ENCODE results near the gene PSMD4. TPM values are rescaled to one million over a fixed set of nuclear protein-coding genes. Genes with fewer than 3 reads are reported as not detected.

The PSMD4 gene
- total and polyA plus RNA-seq, 2 experiments from 2014 or later: 107 to 161 TPM

GRCh38 chr1:151242442-151242841 is 12.1 kb upstream of the PSMD4 start:
- no peak overlapping the region for H3K4me3 ChIP-seq
- no peaks in the 10 kb centered on the region for H3K4me1 ChIP-seq (ENCODE audit: insufficient read depth)
- H2AFZ ChIP-seq: no peak overlapping the region
- no peak overlapping the region for H3K4me2 ChIP-seq
- no peak for DNase-seq (ENCODE audit: low spot score)
- H3K9me2 ChIP-seq (replicated peaks; ENCODE audit: insufficient read depth): no peaks in the 10 kb centered on the region
- H4K20me1 ChIP-seq (ENCODE audit: insufficient read depth, poor library complexity, severe bottlenecking): no peaks in the 10 kb centered on the region
- no peaks in the 10 kb centered on the region for H3K9me3 ChIP-seq (ENCODE audit: low read depth)
- no peak for TF ChIP-seq CTCF (IDR thresholded peaks at IDR 0.05; ENCODE audit: poor library complexity)
- TF ChIP-seq EZH2 (IDR thresholded peaks at IDR 0.05; ENCODE audit: borderline replicate concordance): no peak
- TF ChIP-seq EZH2phosphoT487 (IDR thresholded peaks at IDR 0.05; ENCODE audit: low read depth, severe bottlenecking, unreplicated experiment): no peak
- no peaks in the 10 kb centered on the region for H3K27me3 ChIP-seq
- H3K36me3 ChIP-seq (replicated peaks; ENCODE audit: insufficient read depth, low read depth): no peaks in the 10 kb centered on the region
- peaks cover 3% of the 10 kb centered on the region for H3K79me2 ChIP-seq
- 98% methylated on average over 2 of the region's 2 CpGs for WGBS (ENCODE audit: low lambda C conversion rate, missing lambda C conversion rate)
- no peak overlapping the region for H3K27ac ChIP-seq

- Histone ChIP-seq H3K36me3 (replicated peaks; ENCODE audit: insufficient read depth, low read depth) (no peaks in the 10 kb centered on the region), H3K27me3 (no peaks in the 10 kb centered on the region), H2AFZ (no peak overlapping the region), H3K9me2 (replicated peaks; ENCODE audit: insufficient read depth) (no peaks in the 10 kb centered on the region), H3K27ac (no peak overlapping the region), H3K9me3 (ENCODE audit: low read depth) (no peaks in the 10 kb centered on the region), H3K4me2 (no peak overlapping the region), H3K4me1 (ENCODE audit: insufficient read depth) (no peaks in the 10 kb centered on the region), H3K79me2 (no peaks in the 10 kb centered on the region), H4K20me1 (ENCODE audit: insufficient read depth, poor library complexity, severe bottlenecking) (no peaks in the 10 kb centered on the region), H3K4me3 (no peak overlapping the region)
- WGBS (ENCODE audit: low lambda C conversion rate, missing lambda C conversion rate): 87% methylated on average over 5 of the region's 5 CpGs
- TF ChIP-seq EZH2 (IDR thresholded peaks at IDR 0.05; ENCODE audit: borderline replicate concordance): no peak
- TF ChIP-seq CTCF (IDR thresholded peaks at IDR 0.05; ENCODE audit: poor library complexity): no peak
- TF ChIP-seq EZH2phosphoT487 (IDR thresholded peaks at IDR 0.05; ENCODE audit: low read depth, severe bottlenecking, unreplicated experiment): no peak
- DNase-seq (ENCODE audit: low spot score): no peak
These were observed 10.8 kb upstream of the PSMD4 start for GRCh38 chr1:151243683-151244216.

DNA sequence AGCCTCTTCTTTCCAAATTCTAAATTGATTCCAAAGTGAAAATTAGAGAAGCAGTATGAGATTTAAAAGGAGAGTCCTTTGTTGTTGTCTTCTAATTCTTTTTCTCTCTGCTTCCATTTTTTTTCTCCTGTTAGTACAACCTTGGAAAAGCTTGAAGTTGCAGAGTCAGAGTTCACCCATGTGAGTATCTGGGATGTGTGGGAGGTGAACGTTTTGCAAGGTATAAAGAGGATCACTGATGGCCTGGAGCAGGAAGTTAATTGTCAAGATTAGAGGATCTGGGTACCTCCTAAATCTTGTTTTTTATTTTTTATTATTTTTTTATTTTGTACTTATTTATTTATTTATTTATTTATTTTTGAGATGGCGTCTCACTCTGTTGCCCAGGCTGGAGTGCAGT is 7.7 kb upstream of the PSMD4 start:
- Histone ChIP-seq H3K27ac (no peak overlapping the region), H3K4me3 (no peak overlapping the region), H3K9me2 (replicated peaks; ENCODE audit: insufficient read depth) (no peaks in the 10 kb centered on the region), H3K79me2 (no peaks in the 10 kb centered on the region), H3K4me1 (ENCODE audit: insufficient read depth) (no peaks in the 10 kb centered on the region), H3K27me3 (no peaks in the 10 kb centered on the region), H3K4me2 (no peak overlapping the region), H3K36me3 (replicated peaks; ENCODE audit: insufficient read depth, low read depth) (no peaks in the 10 kb centered on the region), H3K9me3 (ENCODE audit: low read depth) (no peaks in the 10 kb centered on the region), H4K20me1 (ENCODE audit: insufficient read depth, poor library complexity, severe bottlenecking) (no peaks in the 10 kb centered on the region), H2AFZ (no peak overlapping the region)
- 92% methylated on average over 2 of the region's 2 CpGs for WGBS (ENCODE audit: low lambda C conversion rate, missing lambda C conversion rate)
- no peak for DNase-seq (ENCODE audit: low spot score)
- TF ChIP-seq EZH2phosphoT487 (IDR thresholded peaks at IDR 0.05; ENCODE audit: low read depth, severe bottlenecking, unreplicated experiment): no peak

- H3K36me3 ChIP-seq (replicated peaks; ENCODE audit: insufficient read depth, low read depth): no peaks in the 10 kb centered on the region
- H4K20me1 ChIP-seq (ENCODE audit: insufficient read depth, poor library complexity, severe bottlenecking): no peaks in the 10 kb centered on the region
- no peak overlapping the region for H3K4me3 ChIP-seq
- 73% methylated on average over 16 of the region's 16 CpGs for WGBS (ENCODE audit: low lambda C conversion rate, missing lambda C conversion rate)
- no peaks in the 10 kb centered on the region for H3K27me3 ChIP-seq
- H3K79me2 ChIP-seq: peaks cover 21% of the 10 kb centered on the region
- no peak overlapping the region for H2AFZ ChIP-seq
- no peak overlapping the region for H3K4me2 ChIP-seq
- no peaks in the 10 kb centered on the region for H3K4me1 ChIP-seq (ENCODE audit: insufficient read depth)
- peak; percentile 90 for DNase-seq (ENCODE audit: low spot score)
- TF ChIP-seq EZH2 (IDR thresholded peaks at IDR 0.05; ENCODE audit: borderline replicate concordance): no peak
- no peak for TF ChIP-seq EZH2phosphoT487 (IDR thresholded peaks at IDR 0.05; ENCODE audit: low read depth, severe bottlenecking, unreplicated experiment)
- peak; percentile 75 for TF ChIP-seq CTCF (IDR thresholded peaks at IDR 0.05; ENCODE audit: poor library complexity)
- no peak overlapping the region for H3K27ac ChIP-seq
- H3K9me3 ChIP-seq (ENCODE audit: low read depth): no peaks in the 10 kb centered on the region
- no peaks in the 10 kb centered on the region for H3K9me2 ChIP-seq (replicated peaks; ENCODE audit: insufficient read depth)
These were observed 2.7 kb upstream of the PSMD4 start for GRCh38 chr1:151251656-151252470.
